Stimulated activated CD8-positive, alpha-beta memory T cell treated with anti-CD3 and anti-CD28 coated beads, Interleukin-7, amount 100 ng/mL, for 1 hour (primary cell): ENCODE measurements around the gene CC2D1A.

Experiments used
- DNase-seq, 2 donors: peaks; one replicate each; pipeline ENCODE4 v3.0.0-alpha.2; 2020; ENCODE audit warnings: low read depth in 2 of 2

Gene CC2D1A

DNA sequence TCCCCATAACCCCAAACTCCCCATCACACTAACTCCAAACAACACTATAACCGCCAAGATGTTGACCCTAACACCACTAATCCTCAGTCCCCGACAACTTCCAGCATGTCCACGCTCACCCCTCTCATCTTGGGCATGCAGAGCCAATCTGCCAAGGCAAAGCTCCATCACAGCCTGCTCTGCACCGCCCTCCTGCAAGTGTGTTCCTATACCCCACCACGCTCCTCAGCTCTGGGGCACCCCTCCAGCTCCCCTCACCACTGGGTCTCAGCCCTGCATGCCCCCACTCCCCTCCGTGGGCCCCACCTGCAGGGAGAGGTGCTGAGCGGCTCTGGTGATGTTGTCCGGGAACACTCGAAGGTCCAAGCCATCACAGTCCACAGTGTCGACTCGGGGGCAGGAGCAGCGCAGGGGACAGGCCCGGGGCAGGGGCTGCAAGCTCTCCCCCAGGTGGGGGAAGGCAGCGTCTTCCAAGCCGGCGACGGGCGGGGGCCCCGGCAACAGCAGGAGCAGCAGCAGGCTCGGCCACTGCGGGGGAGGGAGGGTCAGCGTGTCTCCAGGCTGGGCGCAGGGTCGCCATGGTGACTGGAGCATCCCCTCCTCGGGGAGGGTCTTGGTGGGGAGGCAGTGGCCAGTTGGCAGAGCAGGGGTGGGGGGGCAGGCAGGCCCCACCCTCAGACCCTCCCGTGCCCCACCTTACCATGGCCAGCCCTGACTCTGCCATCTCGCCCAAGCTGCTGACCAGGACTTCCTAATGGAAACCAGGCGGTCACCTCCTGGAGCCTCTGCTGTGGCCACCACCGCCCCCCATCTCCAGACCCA, 31.7 kb downstream of the CC2D1A start:
- DNase-seq: no peak

- no peak for DNase-seq
Observed at GRCh38 chr19:13938301-13939064, 32.5 kb downstream of the CC2D1A start, which contains the start of gene PODNL1. Gene PODNL1 (minus strand): TSS chr19:13938417. CDS start chr19:13938181, 236 bp downstream.

DNA sequence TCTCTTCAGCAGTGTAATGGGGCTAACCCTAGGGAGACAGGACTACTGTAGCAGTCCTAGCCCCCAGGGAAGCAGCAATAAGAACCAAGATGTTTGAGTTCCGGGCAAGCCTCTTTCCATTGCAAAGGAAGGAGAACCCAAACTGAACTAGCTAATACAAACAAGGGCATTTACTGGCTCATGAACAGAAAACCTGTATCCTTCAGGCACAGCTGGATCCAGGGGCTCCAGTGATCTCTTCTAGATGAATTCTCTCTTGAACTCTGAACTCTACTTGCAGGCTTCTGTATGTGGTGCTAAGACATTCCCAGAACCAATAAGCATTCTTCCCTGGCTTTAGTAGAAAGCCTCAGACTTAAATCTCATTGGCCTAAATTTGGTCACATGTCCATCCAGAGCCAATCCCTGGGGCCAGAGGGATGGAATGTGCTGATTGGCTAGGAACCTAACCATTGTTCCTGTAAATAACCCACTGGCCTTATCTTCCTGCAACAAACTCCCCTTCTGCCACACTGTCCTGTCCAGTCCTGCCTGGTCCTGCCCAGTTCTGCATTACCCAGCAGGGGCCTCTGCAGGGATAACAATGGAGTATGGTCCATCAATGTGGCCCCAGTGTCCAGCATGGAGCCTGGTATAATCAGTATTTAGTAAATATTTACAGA, 36.2 kb downstream of the CC2D1A start:
- no peak for DNase-seq

- no peak for DNase-seq
Observed at GRCh38 chr19:13946414-13946813, 40.4 kb downstream of the CC2D1A start.

DNA sequence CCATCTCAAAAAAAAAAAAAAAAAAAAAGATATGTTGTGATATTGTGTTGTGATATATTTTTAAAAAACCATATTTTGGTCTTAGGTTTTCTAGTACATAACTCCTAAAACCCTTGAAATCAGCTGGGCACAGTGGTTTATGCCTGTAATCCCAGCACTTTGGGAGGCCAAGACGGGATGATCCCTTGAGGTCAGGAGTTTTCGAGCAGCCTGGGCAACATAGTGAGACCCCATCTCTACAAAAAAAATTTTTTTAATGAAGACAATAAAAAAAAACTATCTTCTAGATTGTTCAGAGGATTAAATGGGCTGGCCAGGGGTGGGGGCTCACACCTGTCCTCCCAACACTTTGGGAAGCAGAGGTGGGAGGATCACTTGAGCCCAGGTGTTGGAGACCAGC, 45.0 kb downstream of the CC2D1A start:
- DNase-seq: no peak

DNA sequence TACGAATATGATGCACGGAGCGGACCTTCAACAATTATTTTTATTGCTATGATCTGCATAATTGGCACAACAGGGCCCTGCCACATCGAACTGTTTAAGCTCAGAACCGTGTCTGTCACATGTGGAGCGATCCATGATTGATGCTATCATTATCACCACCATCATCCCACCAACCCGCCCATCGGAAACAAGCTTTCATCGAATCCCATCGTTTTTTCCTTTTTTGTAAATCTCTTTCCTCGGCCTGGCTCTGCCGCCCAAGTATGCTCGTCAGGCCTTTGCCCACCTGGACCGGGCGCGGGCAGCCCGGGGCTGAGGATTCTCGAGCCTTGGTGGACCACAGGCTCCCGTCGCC, 45.8 kb downstream of the CC2D1A start:
- no peak for DNase-seq

GRCh38 chr19:13952154-13952930, 46.3 kb downstream of the CC2D1A start, which contains the start of gene DCAF15:
Gene DCAF15 (plus strand): TSS chr19:13952509. CDS start chr19:13952513, 4 bp downstream.
- peak; percentile 95 for DNase-seq

- no peak for DNase-seq
Observed at GRCh38 chr19:13952931-13953531, 47.0 kb downstream of the CC2D1A start.

DNA sequence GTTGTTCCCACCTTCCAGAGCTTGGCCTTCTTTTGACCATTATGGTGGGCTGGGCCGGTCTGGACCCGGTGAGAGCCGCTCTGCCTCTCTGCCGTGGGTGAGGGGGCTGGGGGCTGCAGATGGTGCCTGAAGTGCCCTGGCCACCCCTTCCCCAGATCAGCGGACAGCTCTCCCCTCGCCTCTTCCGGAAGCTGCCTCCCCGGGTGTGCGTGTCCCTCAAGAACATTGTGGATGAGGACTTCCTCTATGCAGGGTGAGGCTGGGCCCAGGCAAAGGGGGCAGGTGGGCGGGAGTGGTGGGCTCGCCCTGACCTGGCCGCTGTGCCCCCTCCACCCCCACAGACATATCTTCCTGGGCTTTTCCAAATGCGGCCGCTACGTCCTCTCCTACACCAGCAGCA, 48.2 kb downstream of the CC2D1A start:
- no peak for DNase-seq

- DNase-seq: no peak
Observed at GRCh38 chr19:13955662-13956364, 49.8 kb downstream of the CC2D1A start.

DNA sequence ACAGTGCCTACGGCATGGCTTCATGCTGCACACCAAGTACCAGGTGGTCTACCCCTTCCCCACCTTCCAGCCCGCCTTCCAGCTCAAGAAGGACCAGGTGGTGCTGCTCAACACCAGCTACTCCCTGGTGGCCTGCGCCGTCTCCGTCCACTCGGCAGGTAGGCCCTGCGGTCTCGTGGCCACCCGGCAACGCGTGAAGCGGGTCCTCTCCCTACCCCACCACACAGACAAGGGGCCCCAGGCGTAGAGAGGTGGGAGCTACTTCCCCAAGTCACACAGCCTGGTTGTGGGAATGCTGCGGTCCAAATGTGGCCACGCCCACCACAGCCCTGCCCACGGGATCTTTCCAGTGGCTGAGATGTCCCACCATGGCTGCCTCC, 50.4 kb downstream of the CC2D1A start:
- DNase-seq: no peak

DNA sequence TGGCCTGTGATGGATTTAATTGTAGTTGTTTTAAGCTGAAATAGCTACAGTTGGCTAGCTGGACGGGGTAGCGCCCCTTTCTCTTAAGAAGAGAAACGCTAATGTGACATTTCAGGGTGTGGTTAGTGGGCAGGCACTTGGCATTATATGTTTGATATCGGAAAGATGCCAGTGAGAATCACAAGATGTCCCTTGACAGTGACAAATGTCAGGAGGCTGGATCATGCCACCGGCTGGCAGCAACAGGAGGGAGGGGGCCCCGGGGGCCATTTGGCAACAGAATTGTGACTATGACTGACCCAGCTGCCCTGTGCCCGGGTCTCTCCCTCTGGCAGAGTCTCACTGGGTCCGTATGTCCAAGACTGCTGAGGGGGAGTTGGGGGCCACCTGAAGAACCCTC, 51.0 kb downstream of the CC2D1A start:
- no peak for DNase-seq

- DNase-seq: no peak
Observed at GRCh38 chr19:13958043-13958442, 52.0 kb downstream of the CC2D1A start.

DNA sequence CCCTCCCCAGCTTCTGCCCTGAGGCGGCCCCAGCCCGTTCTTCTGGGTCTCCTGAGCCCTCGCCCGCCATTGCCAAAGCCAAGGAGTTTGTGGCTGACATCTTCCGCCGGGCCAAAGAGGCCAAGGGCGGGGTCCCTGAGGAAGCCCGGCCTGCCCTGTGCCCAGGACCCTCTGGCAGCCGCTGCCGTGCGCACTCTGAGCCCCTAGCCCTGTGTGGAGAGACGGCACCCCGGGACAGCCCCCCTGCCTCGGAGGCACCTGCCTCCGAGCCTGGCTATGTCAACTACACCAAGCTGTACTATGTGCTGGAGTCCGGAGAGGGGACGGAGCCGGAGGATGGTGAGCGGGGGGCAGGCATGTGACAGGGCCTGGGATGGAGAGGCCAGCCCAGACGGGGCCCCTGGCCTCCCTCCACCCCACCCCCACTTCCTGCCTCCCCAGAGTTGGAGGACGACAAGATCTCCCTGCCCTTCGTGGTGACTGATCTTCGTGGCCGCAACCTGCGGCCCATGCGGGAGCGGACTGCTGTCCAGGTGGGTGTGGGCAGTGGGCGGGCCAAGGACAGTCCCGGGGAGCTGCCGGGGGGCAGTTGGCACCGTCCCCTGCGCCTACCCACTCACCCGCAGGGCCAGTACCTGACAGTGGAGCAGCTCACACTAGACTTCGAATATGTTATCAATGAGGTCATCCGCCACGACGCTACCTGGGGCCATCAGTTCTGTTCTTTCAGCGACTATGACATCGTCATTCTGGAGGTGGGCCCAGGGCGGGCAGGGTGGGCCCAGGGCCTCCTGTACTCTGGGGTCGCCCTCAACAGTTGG, 53.4 kb downstream of the CC2D1A start:
- DNase-seq: no peak

DNA sequence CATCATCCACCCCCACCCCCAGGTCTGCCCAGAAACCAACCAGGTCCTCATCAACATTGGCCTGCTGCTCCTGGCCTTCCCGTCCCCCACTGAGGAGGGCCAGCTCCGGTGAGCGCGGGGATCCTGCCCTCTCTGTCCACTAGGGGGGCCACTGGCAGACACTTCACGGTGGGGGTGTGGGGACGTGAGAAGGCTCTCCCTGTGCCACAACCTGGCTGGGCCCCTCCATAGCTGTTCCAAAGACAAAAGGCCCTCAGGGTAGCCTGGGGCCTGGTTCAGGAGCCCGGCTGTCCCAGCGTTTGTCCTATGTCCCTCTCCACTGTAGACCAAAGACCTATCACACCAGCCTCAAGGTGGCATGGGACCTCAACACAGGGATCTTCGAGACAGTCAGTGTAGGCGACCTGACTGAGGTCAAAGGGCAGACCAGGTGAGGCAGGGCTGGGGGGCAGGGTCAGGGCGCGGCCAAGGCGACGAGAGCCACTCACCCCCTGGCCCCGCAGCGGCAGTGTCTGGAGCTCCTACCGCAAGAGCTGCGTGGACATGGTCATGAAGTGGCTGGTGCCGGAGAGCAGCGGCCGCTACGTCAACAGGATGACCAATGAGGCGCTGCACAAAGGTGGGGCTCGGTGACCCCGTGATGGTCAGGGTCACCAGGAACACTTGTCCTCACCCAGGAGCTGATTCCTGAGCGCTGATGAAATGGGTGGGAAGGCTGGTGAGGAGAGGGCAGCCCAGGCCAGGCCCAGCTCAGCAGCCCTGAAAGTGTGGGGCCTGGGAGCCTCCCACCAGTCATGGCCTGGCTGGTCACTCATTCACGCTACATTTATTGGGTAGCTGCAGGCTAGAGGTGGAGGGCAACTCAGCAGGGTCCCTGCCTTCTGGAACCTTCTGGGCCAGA, 54.2 kb downstream of the CC2D1A start:
- DNase-seq: no peak

DNA sequence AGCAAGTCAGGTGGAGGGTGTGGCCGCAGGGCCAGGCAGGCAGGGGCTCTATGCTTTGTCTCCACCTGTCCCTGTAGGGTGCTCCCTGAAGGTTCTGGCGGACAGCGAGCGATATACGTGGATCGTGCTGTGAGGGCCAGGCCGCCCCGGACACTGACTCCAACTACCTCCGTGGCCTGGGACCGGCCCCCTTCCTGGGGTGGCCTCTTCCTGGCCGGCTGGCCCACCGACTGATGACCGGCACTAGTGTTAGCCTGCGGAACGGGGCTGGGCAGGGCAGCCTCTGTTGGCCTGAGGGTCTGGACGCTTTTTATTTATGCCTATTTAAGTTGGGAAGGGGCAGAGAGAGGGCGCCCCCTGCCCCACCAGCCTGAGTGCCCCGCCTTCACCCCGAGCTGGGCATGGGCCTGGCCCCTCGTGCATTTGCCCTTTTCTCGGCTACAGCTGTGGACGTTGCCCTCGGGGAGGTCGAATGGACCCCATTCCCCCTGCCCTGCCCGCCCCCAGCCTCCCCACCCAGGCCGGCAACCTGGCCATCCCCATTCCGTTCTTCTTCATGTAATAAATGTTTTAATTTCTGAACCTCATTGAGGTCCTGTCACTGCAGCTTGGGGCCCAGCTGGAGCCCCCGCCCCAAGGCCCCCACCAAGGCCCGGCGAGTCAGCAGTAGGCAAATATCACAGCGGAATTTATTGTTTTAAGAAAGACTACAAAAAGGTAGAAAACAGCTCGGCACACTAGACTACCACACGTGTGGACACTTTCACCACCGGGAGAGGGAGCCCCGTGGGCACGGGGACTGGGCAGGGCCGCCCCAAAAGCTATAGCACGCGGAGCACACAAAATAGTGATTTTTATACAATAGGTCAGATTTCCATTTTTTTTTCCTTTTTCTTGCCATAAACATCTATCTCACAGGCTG, 55.1 kb downstream of the CC2D1A start:
- DNase-seq: no peak

DNA sequence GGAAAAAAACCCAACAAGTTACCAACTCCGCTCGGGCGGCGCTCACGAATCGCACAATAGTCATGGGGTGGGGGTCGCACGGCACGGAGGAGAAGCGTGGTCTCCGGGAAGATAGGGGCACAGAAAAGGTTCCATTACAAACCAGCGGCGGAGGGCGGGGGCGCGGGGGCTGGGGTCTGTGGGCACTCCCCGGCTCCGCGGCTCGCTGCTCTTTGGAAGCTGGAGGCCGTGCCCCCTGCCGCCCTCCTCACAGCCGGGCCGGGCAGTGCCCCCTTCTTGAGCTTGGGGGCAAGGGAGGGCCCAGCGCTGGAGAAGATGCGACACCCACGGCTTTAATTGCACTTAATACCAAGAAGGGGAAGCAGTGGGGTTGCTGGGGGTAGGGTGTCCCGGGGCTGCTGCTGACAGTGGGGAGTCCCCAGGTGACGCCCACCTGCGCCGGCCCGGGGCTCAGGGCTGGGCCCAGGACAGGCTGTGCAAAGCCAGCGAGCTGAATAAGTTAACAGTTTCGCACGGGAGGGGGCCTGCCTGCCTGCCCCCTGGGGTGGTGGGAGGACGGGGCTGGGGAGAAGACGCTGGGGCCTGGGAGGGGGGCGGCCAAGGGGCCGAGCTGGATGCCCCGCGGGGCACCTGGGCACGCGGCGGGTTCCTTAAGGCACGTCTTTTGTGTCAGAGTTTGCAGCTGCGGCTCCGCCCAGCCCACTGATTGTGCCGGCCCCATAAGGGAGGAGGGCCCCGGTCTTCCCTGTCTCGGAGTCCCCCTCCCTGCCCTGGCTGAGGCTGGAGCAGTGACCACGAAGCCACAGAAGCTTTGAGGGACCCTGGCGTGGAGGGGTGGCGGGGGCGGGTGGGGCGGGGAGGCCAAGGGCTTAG, 56.1 kb downstream of the CC2D1A start:
- DNase-seq: no peak
